A549 (cell line): Measurements from ENCODE around the gene MYO18A. TPM values are rescaled to one million over a fixed set of nuclear protein-coding genes. Genes with fewer than 3 reads are reported as not detected.

ENCODE experiments used
- ATAC-seq, 2 experiments: fragments of 200-7000 bp in 1 of 2; fragments of >200 bp in 1 of 2; cut with Nextera tagmentation in 1 of 2; cut with Tn5 transposase in 1 of 2; 3 replicates each; pipeline versions ENCODE4 v1.8.0 to v1.9.1; 2018 to 2020; ENCODE audit warnings: mild to moderate bottlenecking in 1 of 2, moderate library complexity in 1 of 2
- CTCF ChIA-PET: fragments of 300-600 bp; sonication (Branson Sonifier 250); formaldehyde crosslinking; extraction: SDS; loops from one replicate; lab custom pipeline; 2021; ENCODE audit warnings: antibody characterized with exemption, inconsistent platforms; lab: Yijun Ruan, JAX
- POLR2A ChIA-PET: fragments of 350-600 bp; formaldehyde crosslinking; extraction: SDS; loops from one replicate; lab custom pipeline; 2021; ENCODE audit warnings: antibody characterized with exemption, inconsistent platforms; lab: Yijun Ruan, JAX
- DNase-seq, 2 experiments: peaks; one replicate each; pipeline versions ENCODE4 v3.0.0 to v3.0.0-alpha.2; 2011 to 2016; ENCODE audit warnings: low read depth in 1 of 2, low spot score in 1 of 2
- FAIRE-seq: peaks from 2 replicates; lab custom pipeline; 2011; peaks lifted over from hg19 to GRCh38; lab: Jason Lieb, UNC
- H3K27ac ChIP-seq, 2 experiments: fragments of >200 bp; sonication (Bioruptor Twin); formaldehyde crosslinking; 3 replicates each; pipeline ENCODE4 v1.5.1; 2016 to 2017
- H3K4me1 ChIP-seq: fragments of >200 bp; sonication (Bioruptor Twin); formaldehyde crosslinking; 3 replicates; pipeline ENCODE4 v1.6.1; 2016
- H3K4me2 ChIP-seq: fragments of >200 bp; sonication (Bioruptor Twin); formaldehyde crosslinking; 3 replicates; pipeline ENCODE4 v1.6.1; 2016
- H3K4me3 ChIP-seq: fragments of >200 bp; sonication (Bioruptor Twin); formaldehyde crosslinking; 3 replicates; pipeline ENCODE4 v1.5.1; 2016
- H3K9me3 ChIP-seq: fragments of >200 bp; sonication (Bioruptor Twin); formaldehyde crosslinking; 3 replicates; pipeline ENCODE4 v1.6.1; 2016
- BHLHE40 ChIP-seq: IDR thresholded peaks from 2 replicates; pipeline ENCODE4 v1.6.1; 2012; ENCODE audit warnings: low read depth, low read length, inconsistent platforms
- CBX2 ChIP-seq: fragments of 200-600 bp; sonication (generic); IDR thresholded peaks from 2 replicates; pipeline ENCODE4 v1.6.1; 2016; ENCODE audit warnings: low read depth, mild to moderate bottlenecking, borderline replicate concordance
- CBX8 ChIP-seq: fragments of 200-600 bp; sonication (generic); IDR thresholded peaks from 2 replicates; pipeline ENCODE4 v1.6.1; 2016
- E2F6 ChIP-seq: IDR thresholded peaks from 2 replicates; pipeline ENCODE4 v1.6.1; 2012; ENCODE audit warnings: low read depth, borderline replicate concordance
- EHF ChIP-seq: fragments of 250-450 bp; sonication (Bioruptor Pico); IDR thresholded peaks from 2 replicates; pipeline ENCODE4 v1.5.0; 2020; ENCODE audit warnings: mild to moderate bottlenecking
- EHMT2 ChIP-seq: fragments of 200-600 bp; sonication (generic); IDR thresholded peaks from 2 replicates; pipeline ENCODE4 v1.6.1; 2016; ENCODE audit warnings: antibody characterized with exemption, low read depth, mild to moderate bottlenecking, moderate library complexity
- EP300 ChIP-seq, 2 experiments: fragments of >200 bp; sonication (Bioruptor Twin); formaldehyde crosslinking; IDR thresholded peaks; 2 replicates in 1 of 2; 3 replicates in 1 of 2; pipeline ENCODE4 v1.6.1; 2016 to 2017
- ESRRA ChIP-seq: fragments of 150-350 bp; IDR thresholded peaks from 2 replicates; pipeline ENCODE4 v1.6.1; 2014; ENCODE audit warnings: mild to moderate bottlenecking, low read length, borderline replicate concordance
- FOSL2 ChIP-seq, 2 experiments: fragments of 450-650 bp in 1 of 2; fragments of >200 bp in 1 of 2; sonication (Bioruptor Twin) in 1 of 2; formaldehyde crosslinking; IDR thresholded peaks; 2 replicates each; pipeline versions ENCODE4 v1.5.0 to v1.6.1; 2016 to 2020; ENCODE audit warnings: mild to moderate bottlenecking in 1 of 2, moderate library complexity in 1 of 2
- GATA3 ChIP-seq: IDR thresholded peaks from 2 replicates; pipeline ENCODE4 v1.6.1; 2012; ENCODE audit warnings: borderline replicate concordance
- HDAC2 ChIP-seq: fragments of 200-600 bp; sonication (generic); IDR thresholded peaks from 2 replicates; pipeline ENCODE4 v1.6.1; 2016
- HOXA7 ChIP-seq: fragments of 250-450 bp; sonication (Bioruptor Pico); IDR thresholded peaks from 2 replicates; pipeline ENCODE4 v1.5.0; 2020; ENCODE audit warnings: mild to moderate bottlenecking, moderate library complexity
- HOXB5 ChIP-seq: fragments of 250-450 bp; sonication (Bioruptor Pico); IDR thresholded peaks from 2 replicates; pipeline ENCODE4 v1.5.0; 2020; ENCODE audit warnings: mild to moderate bottlenecking, moderate library complexity
- JUNB ChIP-seq: fragments of >200 bp; sonication (Bioruptor Twin); formaldehyde crosslinking; IDR thresholded peaks from 2 replicates; pipeline ENCODE4 v1.6.1; 2016
- MAZ ChIP-seq: fragments of 150-350 bp; IDR thresholded peaks from 2 replicates; pipeline ENCODE4 v1.6.1; 2014; ENCODE audit warnings: antibody characterized with exemption, low read depth, low read length, borderline replicate concordance
- MYC ChIP-seq: IDR thresholded peaks from 2 replicates; pipeline ENCODE4 v1.6.1; 2012; ENCODE audit warnings: mild to moderate bottlenecking, inconsistent platforms, low read length, improper control_type of control experiment, borderline replicate concordance
- NPAS2 ChIP-seq: fragments of 250-450 bp; sonication (Bioruptor Pico); IDR thresholded peaks from 2 replicates; pipeline ENCODE4 v1.8.0; 2022; ENCODE audit warnings: mild to moderate bottlenecking, moderate library complexity, borderline replicate concordance
- POLR2A ChIP-seq: IDR thresholded peaks from 2 replicates; pipeline ENCODE4 v1.6.1; 2012; ENCODE audit warnings: mild to moderate bottlenecking, low read length
- RCOR1 ChIP-seq: fragments of 150-350 bp; IDR thresholded peaks from 2 replicates; pipeline ENCODE4 v1.6.1; 2014; ENCODE audit warnings: antibody characterized with exemption, low read length, low read depth
- RNF2 ChIP-seq: fragments of 200-600 bp; sonication (generic); IDR thresholded peaks from 2 replicates; pipeline ENCODE4 v1.6.1; 2016; ENCODE audit warnings: low read depth, mild to moderate bottlenecking, antibody characterized with exemption, moderate library complexity, borderline replicate concordance
- TFCP2L1 ChIP-seq: fragments of 250-450 bp; sonication (Bioruptor Pico); IDR thresholded peaks from 2 replicates; pipeline ENCODE4 v1.5.0; 2021; ENCODE audit warnings: mild to moderate bottlenecking
- TP53 ChIP-seq: fragments of 250-450 bp; sonication (Bioruptor Pico); IDR thresholded peaks from 2 replicates; pipeline ENCODE4 v1.5.0; 2021; ENCODE audit warnings: mild to moderate bottlenecking, moderate library complexity
- ZFP36 ChIP-seq: fragments of 450-650 bp; IDR thresholded peaks from 2 replicates; pipeline ENCODE4 v1.6.1; 2014; ENCODE audit warnings: borderline replicate concordance; ENCODE audit not compliant: partially characterized antibody
- ZNF302 ChIP-seq: fragments of 250-450 bp; sonication (Bioruptor Pico); IDR thresholded peaks from 2 replicates; pipeline ENCODE4 v1.9.0; 2021; ENCODE audit warnings: inconsistent platforms, mild to moderate bottlenecking, moderate library complexity
- WGBS: methylation state at CpG from one replicate; pipeline ENCODE4 v1.1.6; 2017; ENCODE audit errors: missing lambda C conversion rate; 5-methylcytosine and 5-hydroxymethylcytosine counted together
- polyA plus RNA-seq, 4 experiments: library from polyadenylated mRNA; depleted of rRNA in 3 of 4; stranded (reverse); fragments of >200 nt; fragmentation: RNase III in 1 of 4; extraction: RNeasy Plus Mini Kit Qiagen cat#74134 plus additional on column Dnase treatment in 1 of 4; gene quantifications; 2 replicates in 3 of 4; 3 replicates in 1 of 4; pipeline ENCODE4 v1.2.3, GENCODE V29; 2011 to 2017
- TF ChIP-seq, protein P1 (sequence below): fragments of 250-450 bp; sonication (Bioruptor Pico); IDR thresholded peaks from 2 replicates; pipeline ENCODE4 v1.5.0; 2020; ENCODE audit warnings: low read depth, mild to moderate bottlenecking, moderate library complexity
- TF ChIP-seq, protein P2 (sequence below): IDR thresholded peaks from 2 replicates; pipeline ENCODE4 v1.6.1; 2012

Gene MYO18A
- polyA plus RNA-seq, 2 of the 4 experiments (the other 2 are of a cell fraction): 12.3 to 28.4 TPM

GRCh38 chr17:29154516-29155226, 25.5 kb downstream of the MYO18A start:
- ChIA-PET POLR2A (interaction anchor here (0.7 to 2.0 kb wide), 4 partner anchors 9 to 140 kb away, joined by 3 to 9 read pairs (median 6); partner anchors contain the start of genes MYO18A and NUFIP2), CTCF (interaction anchor here (0.7 to 21.3 kb wide), 6 partner anchors 10 to 136 kb away, joined by 3 to 263 read pairs (median 12); partner anchors contain the start of gene MYO18A)
- TF ChIP-seq TFCP2L1 (CRISPR knock-in tag) (no peak), MYC (0 out of 2 replicates have a peak, but pooled peaks have one; percentile 3)
- WGBS: 38% methylated on average over 11 of the region's 11 CpGs
- Histone ChIP-seq H3K4me2 (peak overlapping the region; percentile 70), H3K27ac (peak overlapping the region; percentile 81 to 94), H3K4me3 (no peak overlapping the region), H3K4me1 (peaks cover 95% of the 10 kb centered on the region), H3K9me3 (no peaks in the 10 kb centered on the region)
- FAIRE-seq (no peak), DNase-seq (no peak), ATAC-seq (no peak; a peak in 4 of 6 replicates)

DNA sequence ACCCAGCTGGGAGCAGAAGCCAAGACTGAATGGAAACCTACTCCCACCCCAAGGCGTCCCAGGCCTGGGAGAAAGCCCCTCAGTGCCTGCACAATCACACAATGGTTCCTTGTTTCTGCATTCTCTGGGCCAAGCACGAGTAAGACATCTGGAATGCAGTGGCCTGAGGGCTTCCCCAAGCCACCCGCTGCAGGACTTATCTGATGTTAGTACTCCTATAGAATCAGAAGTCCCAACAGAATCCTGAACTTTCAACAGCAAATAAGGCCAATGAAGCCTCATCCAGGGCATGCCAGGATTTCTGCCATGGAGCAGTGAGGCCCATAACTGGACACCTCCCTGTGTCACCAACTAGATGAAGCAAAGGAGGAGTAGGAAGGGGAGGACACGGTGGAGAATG, 28.6 kb downstream of the MYO18A start:
- Histone ChIP-seq H3K4me1 (peaks cover 85% of the 10 kb centered on the region), H3K4me2 (peak overlapping the region; percentile 53), H3K27ac (peak overlapping the region; percentile 42 to 94; a peak in 5 of 6 replicates), H3K9me3 (no peaks in the 10 kb centered on the region), H3K4me3 (no peak overlapping the region)
- FAIRE-seq: no peak
- POLR2A ChIA-PET: interaction anchor here (1.7 kb wide), 1 partner anchor 28 kb away, joined by 13 read pairs; the partner anchor contains the start of gene MYO18A
- ATAC-seq: no peak
- no peak for TF ChIP-seq BHLHE40
- TF ChIP-seq ESRRA: no peak
- TF ChIP-seq, protein P1, sequence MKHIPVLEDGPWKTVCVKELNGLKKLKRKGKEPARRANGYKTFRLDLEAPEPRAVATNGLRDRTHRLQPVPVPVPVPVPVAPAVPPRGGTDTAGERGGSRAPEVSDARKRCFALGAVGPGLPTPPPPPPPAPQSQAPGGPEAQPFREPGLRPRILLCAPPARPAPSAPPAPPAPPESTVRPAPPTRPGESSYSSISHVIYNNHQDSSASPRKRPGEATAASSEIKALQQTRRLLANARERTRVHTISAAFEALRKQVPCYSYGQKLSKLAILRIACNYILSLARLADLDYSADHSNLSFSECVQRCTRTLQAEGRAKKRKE (CRISPR knock-in tag): no peak
- TF ChIP-seq GATA3: peak; percentile 56
- TF ChIP-seq RNF2: no peak
- TF ChIP-seq, protein P2, sequence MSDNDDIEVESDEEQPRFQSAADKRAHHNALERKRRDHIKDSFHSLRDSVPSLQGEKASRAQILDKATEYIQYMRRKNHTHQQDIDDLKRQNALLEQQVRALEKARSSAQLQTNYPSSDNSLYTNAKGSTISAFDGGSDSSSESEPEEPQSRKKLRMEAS: 0 out of 2 replicates have a peak, but pooled peaks have one; percentile 32
- TF ChIP-seq FOSL2 (IDR thresholded peaks at IDR 0.05): no peak
- peak; percentile 2; the same call in 1 of the 2 replicates for TF ChIP-seq FOSL2 (CRISPR knock-in tag; IDR thresholded peaks at IDR 0.05)
- WGBS: 19% methylated on average over 4 of the region's 4 CpGs
- CTCF ChIA-PET: interaction anchor here (1.5 to 21.3 kb wide), 4 partner anchors 25 to 139 kb away, joined by 3 to 482 read pairs (median 164); partner anchors contain the start of gene MYO18A
- DNase-seq: peak; percentile 58 to 62

DNA sequence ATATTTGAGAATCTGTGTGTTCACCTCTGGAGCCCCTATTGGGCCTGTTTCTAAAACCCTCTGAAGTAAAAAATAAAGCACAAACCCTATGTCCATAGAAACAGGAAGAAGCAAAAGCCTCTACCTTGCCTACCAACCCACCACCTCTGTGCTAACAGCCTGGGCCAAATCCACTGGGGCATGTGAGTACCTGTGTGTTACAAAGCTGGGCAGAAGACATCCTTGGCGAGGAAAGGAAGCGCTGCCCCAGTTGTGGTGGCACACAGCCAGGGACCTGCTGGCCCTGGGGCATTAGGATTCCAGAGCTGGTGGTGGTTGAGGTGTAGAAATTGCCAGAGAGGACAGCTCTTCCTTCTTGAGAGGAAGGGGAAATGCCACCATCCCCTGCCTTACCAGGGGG, 30.0 kb downstream of the MYO18A start:
- H3K27ac ChIP-seq: peak overlapping the region in 1 of 2 experiments; percentile 94; a peak in 4 of 6 replicates
- ATAC-seq: no peak
- peaks cover 76% of the 10 kb centered on the region for H3K4me1 ChIP-seq
- no peak overlapping the region for H3K4me3 ChIP-seq
- no peaks in the 10 kb centered on the region for H3K9me3 ChIP-seq
- CTCF ChIA-PET: interaction anchor here (0.6 to 14.7 kb wide), 13 partner anchors 65 to 442 kb away, joined by 3 to 482 read pairs (median 18); no protein-coding TSS in a partner anchor
- POLR2A ChIA-PET: interaction anchor here (1.6 to 2.0 kb wide), 3 partner anchors 26 to 141 kb away, joined by 5 to 19 read pairs (median 13); partner anchors contain the start of gene MYO18A
- FAIRE-seq: no peak
- TF ChIP-seq JUNB (no peak), ZFP36 (no peak), E2F6 (no peak)
- no peak overlapping the region for H3K4me2 ChIP-seq
- no peak for DNase-seq
- 90% methylated on average over 2 of the region's 2 CpGs for WGBS

DNA sequence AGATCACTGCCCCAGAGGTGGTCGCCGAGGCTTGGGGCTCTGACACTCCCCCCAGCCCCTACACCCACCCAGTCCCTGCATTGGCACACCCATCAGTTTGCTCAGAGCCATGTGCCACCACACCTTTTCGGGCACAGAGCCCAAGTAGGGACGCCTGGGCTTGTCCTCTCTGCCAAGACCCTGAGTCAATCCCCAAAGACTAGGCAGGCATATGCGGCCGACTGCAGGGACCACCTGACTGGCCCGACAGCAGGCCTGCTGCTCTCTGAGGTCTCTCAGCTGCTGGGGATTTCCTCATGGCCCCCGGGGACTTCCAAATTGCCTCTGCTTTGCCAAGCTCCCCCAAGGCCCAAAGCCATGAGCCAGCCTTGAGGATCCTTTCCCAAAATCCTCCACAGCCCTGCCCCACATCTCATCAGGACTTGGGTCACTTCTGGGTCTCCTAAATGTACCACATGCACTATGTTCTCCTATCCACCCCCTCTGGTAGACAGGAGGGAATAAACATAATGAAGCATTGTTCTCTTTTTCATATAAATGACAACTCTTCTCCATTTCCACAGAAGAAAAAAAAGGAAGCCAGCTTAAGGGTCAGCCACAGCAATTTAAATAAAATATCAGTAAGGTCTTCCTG, 30.6 kb downstream of the MYO18A start:
- Histone ChIP-seq H3K4me2 (peak overlapping the region; percentile 87), H3K4me3 (peak overlapping the region; percentile 44), H3K4me1 (peaks cover 70% of the 10 kb centered on the region), H3K27ac (peak overlapping the region; percentile 82 to 94), H3K9me3 (no peaks in the 10 kb centered on the region)
- WGBS: 72% methylated on average over 8 of the region's 8 CpGs
- CTCF ChIA-PET: interaction anchor here (0.6 to 14.7 kb wide), 39 partner anchors 54 to 465 kb away, joined by 3 to 482 read pairs (median 5); partner anchors contain the start of gene NUFIP2
- no peak for FAIRE-seq
- peak; percentile 1 to 5; a peak in 4 of 6 replicates for ATAC-seq
- no peak for DNase-seq
- POLR2A ChIA-PET: interaction anchor here (0.5 to 4.9 kb wide), 14 partner anchors 11 to 443 kb away, joined by 3 to 73 read pairs (median 8); partner anchors contain the start of genes MYO18A, NUFIP2 and TAOK1
- TF ChIP-seq EHF (CRISPR knock-in tag): no peak
- TF ChIP-seq EHMT2: no peak
- TF ChIP-seq RCOR1: no peak
- no peak for TF ChIP-seq TFCP2L1 (CRISPR knock-in tag)
- no peak for TF ChIP-seq CBX2
- no peak for TF ChIP-seq EP300 (IDR thresholded peaks at IDR 0.05)
- no peak for TF ChIP-seq FOSL2 (IDR thresholded peaks at IDR 0.05)
- no peak for TF ChIP-seq FOSL2 (CRISPR knock-in tag; IDR thresholded peaks at IDR 0.05)
- no peak for TF ChIP-seq HDAC2
- no peak for TF ChIP-seq TP53
- no peak for TF ChIP-seq NPAS2 (CRISPR knock-in tag)
- no peak for TF ChIP-seq CBX8
- no peak for TF ChIP-seq JUNB
- no peak for TF ChIP-seq MAZ
- TF ChIP-seq ZNF302 (CRISPR knock-in tag): no peak
- no peak for TF ChIP-seq HOXB5
- TF ChIP-seq HOXA7 (CRISPR knock-in tag): no peak
- no peak for TF ChIP-seq POLR2A
